Measurements from ENCODE around the gene KCNAB1.

DNA sequence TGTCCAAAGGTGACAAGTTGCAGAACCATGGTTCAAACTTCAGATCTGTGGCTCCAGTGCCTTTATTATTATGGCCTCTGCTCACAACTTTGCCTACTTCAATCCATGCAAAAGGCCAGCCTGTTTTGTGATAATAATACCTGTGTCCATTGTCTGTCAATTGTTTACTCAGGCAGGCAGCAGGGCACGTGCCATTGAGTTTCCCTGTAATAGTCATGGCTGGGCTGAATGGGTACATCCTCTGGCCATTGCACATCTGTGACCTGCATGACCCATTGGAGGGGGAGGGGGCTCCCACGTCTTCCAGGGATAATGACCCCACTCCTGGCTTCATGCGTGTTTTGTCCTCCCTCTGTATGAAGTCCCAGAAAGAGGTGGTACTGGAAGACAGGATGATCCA is 219.1 kb downstream of the KCNAB1 start:
- TF ChIP-seq, protein P1, sequence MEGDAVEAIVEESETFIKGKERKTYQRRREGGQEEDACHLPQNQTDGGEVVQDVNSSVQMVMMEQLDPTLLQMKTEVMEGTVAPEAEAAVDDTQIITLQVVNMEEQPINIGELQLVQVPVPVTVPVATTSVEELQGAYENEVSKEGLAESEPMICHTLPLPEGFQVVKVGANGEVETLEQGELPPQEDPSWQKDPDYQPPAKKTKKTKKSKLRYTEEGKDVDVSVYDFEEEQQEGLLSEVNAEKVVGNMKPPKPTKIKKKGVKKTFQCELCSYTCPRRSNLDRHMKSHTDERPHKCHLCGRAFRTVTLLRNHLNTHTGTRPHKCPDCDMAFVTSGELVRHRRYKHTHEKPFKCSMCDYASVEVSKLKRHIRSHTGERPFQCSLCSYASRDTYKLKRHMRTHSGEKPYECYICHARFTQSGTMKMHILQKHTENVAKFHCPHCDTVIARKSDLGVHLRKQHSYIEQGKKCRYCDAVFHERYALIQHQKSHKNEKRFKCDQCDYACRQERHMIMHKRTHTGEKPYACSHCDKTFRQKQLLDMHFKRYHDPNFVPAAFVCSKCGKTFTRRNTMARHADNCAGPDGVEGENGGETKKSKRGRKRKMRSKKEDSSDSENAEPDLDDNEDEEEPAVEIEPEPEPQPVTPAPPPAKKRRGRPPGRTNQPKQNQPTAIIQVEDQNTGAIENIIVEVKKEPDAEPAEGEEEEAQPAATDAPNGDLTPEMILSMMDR (IDR thresholded peaks at IDR 0.05; ENCODE audit: insufficient read depth, low read length, poor library complexity, severe bottlenecking): no peak
- TF ChIP-seq EZH2phosphoT487 (conservative IDR thresholded peaks at IDR 0.05; ENCODE audit: low read length): no peak
